Prostate gland (tissue), 2 donors: Measurements from ENCODE around the gene ERC2.

Experiments used
- CTCF ChIP-seq, 4 experiments: fragments of 200-600 bp in 2 of 4; fragments of 450-650 bp in 2 of 4; sonication (generic) in 2 of 4; IDR thresholded peaks; 1 replicate in 3 of 4; 2 replicates in 1 of 4; pipeline ENCODE4 v1.5.1; 2016 to 2019; ENCODE audit warnings: antibody characterized with exemption in 4 of 4, mild to moderate bottlenecking in 2 of 4, moderate library complexity in 2 of 4
- POLR2A ChIP-seq: fragments of 450-650 bp; IDR thresholded peaks from one replicate; pipeline ENCODE4 v1.6.1; 2016; ENCODE audit warnings: antibody characterized with exemption, mild to moderate bottlenecking
- POLR2AphosphoS5 ChIP-seq: sonication (generic); formaldehyde crosslinking; IDR thresholded peaks from one replicate; pipeline ENCODE4 v1.6.1; 2017; ENCODE audit warnings: antibody characterized with exemption

GRCh38 chr3:56075089-56075488 lies 393.2 kb downstream of the ERC2 start:
- no peak for TF ChIP-seq CTCF (IDR thresholded peaks at IDR 0.05)
- no peak for TF ChIP-seq POLR2AphosphoS5
- no peak for TF ChIP-seq POLR2A
